Measurements from ENCODE around the gene OR9G1.
"Not testable (repeated sequence)": the region's sequence is repeated elsewhere in the genome, so short reads cannot be mapped to it uniquely, and the experiment has no call there.

Gene OR9G1

GRCh38 chr11:56698795-56699194 lies at the start of gene OR9G1:
Gene OR9G1, plus strand, starts transcription at chr11:56699095. Its CDS starts 1,293 bp downstream, at chr11:56700388.
- Histone ChIP-seq H3K27ac (ENCODE audit: poor library complexity, severe bottlenecking) (no peak within 1 kb of the TSS), H3K27me3 (ENCODE audit: insufficient read depth, poor library complexity, severe bottlenecking) (peaks cover 4% of the 10 kb centered on the region), H3K4me1 (ENCODE audit: insufficient read depth, poor library complexity, severe bottlenecking) (no peaks in the 10 kb centered on the region), H3K4me3 (ENCODE audit: severe bottlenecking) (no peak within 1 kb of the TSS), H3K36me3 (ENCODE audit: low read depth) (no peaks in the 10 kb centered on the region), H3K9me3 (ENCODE audit: severe bottlenecking) (no peaks in the 10 kb centered on the region)
- TF ChIP-seq CTCF (IDR thresholded peaks at IDR 0.05; ENCODE audit: poor library complexity, severe bottlenecking), result no peak
- DNase-seq (ENCODE audit: low spot score), result no peak
- no peak for ATAC-seq (ENCODE audit: low read depth)

- DNase-seq (ENCODE audit: low spot score), result no peak
- no peak overlapping the region for H3K4me3 ChIP-seq (ENCODE audit: severe bottlenecking)
These were observed 39.1 kb upstream of the OR9G1 start for GRCh38 chr11:56659755-56660154.

GRCh38 chr11:56663386-56663785 lies 35.5 kb upstream of the OR9G1 start, which contains the start of gene OR5AR1:
Gene OR5AR1, plus strand, starts transcription at chr11:56663686. Its CDS starts 0 bp downstream, at chr11:56663686.
- no peak within 1 kb of the TSS for H3K27ac ChIP-seq (ENCODE audit: poor library complexity, severe bottlenecking)
- DNase-seq (ENCODE audit: low spot score) (no peak), ATAC-seq (ENCODE audit: low read depth) (no peak)
- no peak for TF ChIP-seq CTCF (IDR thresholded peaks at IDR 0.05; ENCODE audit: poor library complexity, severe bottlenecking)
- no peaks in the 10 kb centered on the region for H3K36me3 ChIP-seq (ENCODE audit: low read depth)
- no peaks in the 10 kb centered on the region for H3K4me1 ChIP-seq (ENCODE audit: insufficient read depth, poor library complexity, severe bottlenecking)
- H3K27me3 ChIP-seq (ENCODE audit: insufficient read depth, poor library complexity, severe bottlenecking), result no peaks in the 10 kb centered on the region
- no peaks in the 10 kb centered on the region for H3K9me3 ChIP-seq (ENCODE audit: severe bottlenecking)
- H3K4me3 ChIP-seq (ENCODE audit: severe bottlenecking), result no peak within 1 kb of the TSS

More at GRCh38 chr11:56659755-56660154, 39.1 kb upstream of the OR9G1 start:
- ATAC-seq (ENCODE audit: low read depth), result no peak
- H3K27ac ChIP-seq (ENCODE audit: poor library complexity, severe bottlenecking), result no peak overlapping the region
- no peaks in the 10 kb centered on the region for H3K9me3 ChIP-seq (ENCODE audit: severe bottlenecking)
- no peaks in the 10 kb centered on the region for H3K4me1 ChIP-seq (ENCODE audit: insufficient read depth, poor library complexity, severe bottlenecking)
- H3K27me3 ChIP-seq (ENCODE audit: insufficient read depth, poor library complexity, severe bottlenecking), result no peaks in the 10 kb centered on the region
- no peaks in the 10 kb centered on the region for H3K36me3 ChIP-seq (ENCODE audit: low read depth)
- no peak for TF ChIP-seq CTCF (IDR thresholded peaks at IDR 0.05; ENCODE audit: poor library complexity, severe bottlenecking)

GRCh38 chr11:56670984-56671383 lies 27.9 kb upstream of the OR9G1 start:
- no peak for ATAC-seq (ENCODE audit: low read depth)
- TF ChIP-seq CTCF (IDR thresholded peaks at IDR 0.05; ENCODE audit: poor library complexity, severe bottlenecking), result no peak
- Histone ChIP-seq H3K27me3 (ENCODE audit: insufficient read depth, poor library complexity, severe bottlenecking) (no peaks in the 10 kb centered on the region), H3K36me3 (ENCODE audit: low read depth) (no peaks in the 10 kb centered on the region), H3K4me3 (ENCODE audit: severe bottlenecking) (no peak overlapping the region), H3K4me1 (ENCODE audit: insufficient read depth, poor library complexity, severe bottlenecking) (no peaks in the 10 kb centered on the region), H3K27ac (ENCODE audit: poor library complexity, severe bottlenecking) (no peak overlapping the region), H3K9me3 (ENCODE audit: severe bottlenecking) (no peaks in the 10 kb centered on the region)
- DNase-seq (ENCODE audit: low spot score), result no peak

- Histone ChIP-seq H3K4me3 (ENCODE audit: severe bottlenecking) (no peak overlapping the region), H3K9me3 (ENCODE audit: severe bottlenecking) (no peaks in the 10 kb centered on the region), H3K36me3 (ENCODE audit: low read depth) (no peaks in the 10 kb centered on the region), H3K27me3 (ENCODE audit: insufficient read depth, poor library complexity, severe bottlenecking) (no peaks in the 10 kb centered on the region), H3K4me1 (ENCODE audit: insufficient read depth, poor library complexity, severe bottlenecking) (no peaks in the 10 kb centered on the region), H3K27ac (ENCODE audit: poor library complexity, severe bottlenecking) (no peak overlapping the region)
- no peak for TF ChIP-seq CTCF (IDR thresholded peaks at IDR 0.05; ENCODE audit: poor library complexity, severe bottlenecking)
- DNase-seq (ENCODE audit: low spot score) (no peak), ATAC-seq (ENCODE audit: low read depth) (no peak)
These were observed 10.3 kb upstream of the OR9G1 start for GRCh38 chr11:56688554-56689100.

GRCh38 chr11:56691179-56691578 lies 7.7 kb upstream of the OR9G1 start:
- not testable (repeated sequence) for H3K4me3 ChIP-seq (ENCODE audit: severe bottlenecking); H3K9me3 ChIP-seq (ENCODE audit: severe bottlenecking); ATAC-seq (ENCODE audit: low read depth); H3K36me3 ChIP-seq (ENCODE audit: low read depth); DNase-seq (ENCODE audit: low spot score); H3K27ac ChIP-seq (ENCODE audit: poor library complexity, severe bottlenecking); H3K27me3 ChIP-seq (ENCODE audit: insufficient read depth, poor library complexity, severe bottlenecking); H3K4me1 ChIP-seq (ENCODE audit: insufficient read depth, poor library complexity, severe bottlenecking)

All from RWPE2 (cell line).